ENCODE measurements around the gene UBAP2L.
"Not testable (repeated sequence)": the region's sequence is repeated elsewhere in the genome, so short reads cannot be mapped to it uniquely, and the experiment has no call there.

The UBAP2L gene

GRCh38 chr1:154186177-154186576 is 34.6 kb upstream of the UBAP2L start:
- no peak overlapping the region for H3K9ac ChIP-seq (ENCODE audit: low read depth, low read length)
- H3K36me3 ChIP-seq (ENCODE audit: insufficient read depth, low read length): no peaks in the 10 kb centered on the region
- peaks cover 20% of the 10 kb centered on the region for H3K4me1 ChIP-seq (ENCODE audit: insufficient read depth, low read length)
- H3K9me3 ChIP-seq (ENCODE audit: control insufficient read depth, insufficient read depth, low read length): no peaks in the 10 kb centered on the region

GRCh38 chr1:154186852-154187501 is 33.8 kb upstream of the UBAP2L start:
- no peaks in the 10 kb centered on the region for H3K36me3 ChIP-seq (ENCODE audit: insufficient read depth, low read length)
- H3K4me1 ChIP-seq (ENCODE audit: insufficient read depth, low read length): peaks cover 18% of the 10 kb centered on the region
- no peaks in the 10 kb centered on the region for H3K9me3 ChIP-seq (ENCODE audit: control insufficient read depth, insufficient read depth, low read length)
- H3K9ac ChIP-seq (ENCODE audit: low read depth, low read length): no peak overlapping the region

GRCh38 chr1:154190550-154190949 is 30.2 kb upstream of the UBAP2L start:
- H3K9ac ChIP-seq (ENCODE audit: low read depth, low read length): no peak overlapping the region
- H3K36me3 ChIP-seq (ENCODE audit: insufficient read depth, low read length): no peaks in the 10 kb centered on the region
- H3K4me1 ChIP-seq (ENCODE audit: insufficient read depth, low read length): peaks cover 18% of the 10 kb centered on the region
- no peaks in the 10 kb centered on the region for H3K9me3 ChIP-seq (ENCODE audit: control insufficient read depth, insufficient read depth, low read length)

- H3K36me3 ChIP-seq (ENCODE audit: insufficient read depth, low read length): no peaks in the 10 kb centered on the region
- no peaks in the 10 kb centered on the region for H3K9me3 ChIP-seq (ENCODE audit: control insufficient read depth, insufficient read depth, low read length)
- H3K9ac ChIP-seq (ENCODE audit: low read depth, low read length): no peak within 1 kb of the TSS
- H3K4me1 ChIP-seq (ENCODE audit: insufficient read depth, low read length): peaks cover 6% of the 10 kb centered on the region
Measured at GRCh38 chr1:154191990-154192461, 28.7 kb upstream of the UBAP2L start, which contains the start of gene TPM3. TPM3 (minus strand) TSS chr1:154192100; CDS start chr1:154192018, 82 bp downstream.

- no peaks in the 10 kb centered on the region for H3K9me3 ChIP-seq (ENCODE audit: control insufficient read depth, insufficient read depth, low read length)
- no peaks in the 10 kb centered on the region for H3K36me3 ChIP-seq (ENCODE audit: insufficient read depth, low read length)
- peaks cover 5% of the 10 kb centered on the region for H3K4me1 ChIP-seq (ENCODE audit: insufficient read depth, low read length)
- H3K9ac ChIP-seq (ENCODE audit: low read depth, low read length): no peak overlapping the region
Measured at GRCh38 chr1:154192476-154192875, 28.3 kb upstream of the UBAP2L start.

- Histone ChIP-seq H3K36me3 (ENCODE audit: insufficient read depth, low read length) (no peaks in the 10 kb centered on the region), H3K9ac (ENCODE audit: low read depth, low read length) (no peak overlapping the region), H3K4me1 (ENCODE audit: insufficient read depth, low read length) (no peaks in the 10 kb centered on the region), H3K9me3 (ENCODE audit: control insufficient read depth, insufficient read depth, low read length) (no peaks in the 10 kb centered on the region)
Measured at GRCh38 chr1:154193821-154194220, 26.9 kb upstream of the UBAP2L start.

- H3K9ac ChIP-seq (ENCODE audit: low read depth, low read length): 0 out of 2 replicates have a peak overlapping the region, but pooled peaks have one; percentile 6
Measured at GRCh38 chr1:154198756-154199562, 21.8 kb upstream of the UBAP2L start.

GRCh38 chr1:154199563-154199879 is 21.2 kb upstream of the UBAP2L start:
- Histone ChIP-seq H3K36me3 (ENCODE audit: insufficient read depth, low read length) (no peaks in the 10 kb centered on the region), H3K4me1 (ENCODE audit: insufficient read depth, low read length) (no peaks in the 10 kb centered on the region), H3K9ac (ENCODE audit: low read depth, low read length) (0 out of 2 replicates have a peak overlapping the region, but pooled peaks have one; percentile 6), H3K9me3 (ENCODE audit: control insufficient read depth, insufficient read depth, low read length) (no peaks in the 10 kb centered on the region)

More at GRCh38 chr1:154198756-154199562, 21.8 kb upstream of the UBAP2L start:
- Histone ChIP-seq H3K4me1 (ENCODE audit: insufficient read depth, low read length) (no peaks in the 10 kb centered on the region), H3K36me3 (ENCODE audit: insufficient read depth, low read length) (no peaks in the 10 kb centered on the region), H3K9me3 (ENCODE audit: control insufficient read depth, insufficient read depth, low read length) (no peaks in the 10 kb centered on the region)

GRCh38 chr1:154205778-154206177 is 15.0 kb upstream of the UBAP2L start:
- not testable (repeated sequence) for H3K4me1 ChIP-seq (ENCODE audit: insufficient read depth, low read length); H3K36me3 ChIP-seq (ENCODE audit: insufficient read depth, low read length); H3K9ac ChIP-seq (ENCODE audit: low read depth, low read length); H3K9me3 ChIP-seq (ENCODE audit: control insufficient read depth, insufficient read depth, low read length)

GRCh38 chr1:154206196-154206595 is 14.6 kb upstream of the UBAP2L start, which contains the start of gene CFAP141:
CFAP141 (minus strand) TSS chr1:154206333; CDS start chr1:154206307, 26 bp downstream.
- no peak within 1 kb of the TSS for H3K9ac ChIP-seq (ENCODE audit: low read depth, low read length)
- no peaks in the 10 kb centered on the region for H3K9me3 ChIP-seq (ENCODE audit: control insufficient read depth, insufficient read depth, low read length)
- peaks cover 7% of the 10 kb centered on the region for H3K36me3 ChIP-seq (ENCODE audit: insufficient read depth, low read length)
- no peaks in the 10 kb centered on the region for H3K4me1 ChIP-seq (ENCODE audit: insufficient read depth, low read length)

GRCh38 chr1:154207262-154207661 is 13.5 kb upstream of the UBAP2L start:
- H3K9me3 ChIP-seq (ENCODE audit: control insufficient read depth, insufficient read depth, low read length): no peaks in the 10 kb centered on the region
- H3K36me3 ChIP-seq (ENCODE audit: insufficient read depth, low read length): peaks cover 11% of the 10 kb centered on the region
- H3K9ac ChIP-seq (ENCODE audit: low read depth, low read length): no peak overlapping the region
- no peaks in the 10 kb centered on the region for H3K4me1 ChIP-seq (ENCODE audit: insufficient read depth, low read length)

GRCh38 chr1:154208677-154209388 is 11.9 kb upstream of the UBAP2L start:
- Histone ChIP-seq H3K9ac (ENCODE audit: low read depth, low read length) (no peak overlapping the region), H3K4me1 (ENCODE audit: insufficient read depth, low read length) (no peaks in the 10 kb centered on the region), H3K36me3 (ENCODE audit: insufficient read depth, low read length) (peaks cover 26% of the 10 kb centered on the region), H3K9me3 (ENCODE audit: control insufficient read depth, insufficient read depth, low read length) (no peaks in the 10 kb centered on the region)

GRCh38 chr1:154212083-154212482 is 8.7 kb upstream of the UBAP2L start:
- Histone ChIP-seq H3K9ac (ENCODE audit: low read depth, low read length) (no peak overlapping the region), H3K4me1 (ENCODE audit: insufficient read depth, low read length) (no peaks in the 10 kb centered on the region), H3K36me3 (ENCODE audit: insufficient read depth, low read length) (peaks cover 29% of the 10 kb centered on the region)

GRCh38 chr1:154213274-154213673 is 7.5 kb upstream of the UBAP2L start:
- no peaks in the 10 kb centered on the region for H3K9me3 ChIP-seq (ENCODE audit: control insufficient read depth, insufficient read depth, low read length)
- no peaks in the 10 kb centered on the region for H3K4me1 ChIP-seq (ENCODE audit: insufficient read depth, low read length)
- H3K9ac ChIP-seq (ENCODE audit: low read depth, low read length): no peak overlapping the region
- H3K36me3 ChIP-seq (ENCODE audit: insufficient read depth, low read length): peaks cover 31% of the 10 kb centered on the region

More at GRCh38 chr1:154212083-154212482, 8.7 kb upstream of the UBAP2L start:
- no peaks in the 10 kb centered on the region for H3K9me3 ChIP-seq (ENCODE audit: control insufficient read depth, insufficient read depth, low read length)
